GM12878 (cell line): Measurements from ENCODE around the gene TTLL10. TPM values are rescaled to one million over a fixed set of nuclear protein-coding genes. Genes with fewer than 3 reads are reported as not detected.

Source experiments
- ATAC-seq: fragments of 200-7000 bp; cut with Tn5 transposase; 3 replicates; pipeline ENCODE4 v1.9.1; 2020; ENCODE audit warnings: mild to moderate bottlenecking, moderate library complexity
- BruUV-seq: library from RNA; stranded (reverse); fragments of 400-500 nt; replicated peaks from 2 replicates; lab custom pipeline; 2021; lab: Mats Ljungman, UMichigan
- CTCF ChIA-PET: fragments of 300-600 bp; sonication (Branson Sonifier 250); formaldehyde crosslinking; extraction: SDS; loops from one replicate; lab custom pipeline; 2021; ENCODE audit warnings: inconsistent platforms; lab: Yijun Ruan, JAX
- POLR2A ChIA-PET: fragments of 350-600 bp; formaldehyde crosslinking; extraction: SDS; loops from one replicate; lab custom pipeline; 2021; ENCODE audit warnings: inconsistent platforms; lab: Charles Lee
- RAD21 ChIA-PET: fragments of 300-600 bp; sonication (Branson Sonifier 250); formaldehyde crosslinking; loops from one replicate; lab custom pipeline; 2023; ENCODE audit warnings: antibody characterized with exemption; ENCODE audit not compliant: unreplicated experiment; lab: Charles Lee
- SMC1A ChIA-PET: fragments of 300-600 bp; sonication (Branson Sonifier 250); formaldehyde crosslinking; loops from one replicate; lab custom pipeline; 2023; ENCODE audit not compliant: unreplicated experiment, uncharacterized antibody; lab: Charles Lee
- DNase-seq: peaks from one replicate; pipeline ENCODE4 v3.0.0-alpha.2; 2011; ENCODE audit warnings: low read depth, low spot score
- FAIRE-seq: peaks from 3 replicates; lab custom pipeline; 2011; peaks lifted over from hg19 to GRCh38; lab: Jason Lieb, UNC
- H2AFZ ChIP-seq: 2 replicates; pipeline ENCODE4 v1.6.0; 2011; ENCODE audit warnings: low read depth, low read length, control low read depth; ENCODE audit not compliant: control insufficient read depth
- H3K27ac ChIP-seq: 2 replicates; pipeline ENCODE4 v1.5.1; 2011; ENCODE audit warnings: control low read depth; ENCODE audit not compliant: control insufficient read depth, insufficient read depth
- H3K27me3 ChIP-seq, 2 experiments: replicated peaks in 1 of 2; 2 replicates each; pipeline versions ENCODE4 v1.6.0 to v1.6.1; 2011; ENCODE audit warnings: low read length in 1 of 2; ENCODE audit not compliant: control insufficient read depth in 2 of 2, insufficient read depth in 2 of 2
- H3K36me3 ChIP-seq, 2 experiments: 2 replicates each; pipeline ENCODE4 v1.5.1; 2011; ENCODE audit warnings: low read length in 1 of 2; ENCODE audit not compliant: control insufficient read depth in 2 of 2, insufficient read depth in 2 of 2
- H3K4me1 ChIP-seq: 2 replicates; pipeline ENCODE4 v1.6.1; 2011; ENCODE audit warnings: mild to moderate bottlenecking, low read length, moderate library complexity, mixed read lengths; ENCODE audit not compliant: control insufficient read depth, insufficient read depth
- H3K4me2 ChIP-seq: 2 replicates; pipeline ENCODE4 v1.6.0; 2011; ENCODE audit warnings: control low read depth; ENCODE audit not compliant: control insufficient read depth, insufficient read depth
- H3K4me3 ChIP-seq: fragments of 200-600 bp; sonication (generic); 2 replicates; pipeline ENCODE4 v1.5.1; 2016
- H3K79me2 ChIP-seq: 2 replicates; pipeline ENCODE4 v1.6.0; 2011; ENCODE audit warnings: low read length; ENCODE audit not compliant: control insufficient read depth, insufficient read depth
- H3K9ac ChIP-seq: 2 replicates; pipeline ENCODE4 v1.8.0; 2011; ENCODE audit warnings: low read length, control low read depth, mixed read lengths; ENCODE audit not compliant: control insufficient read depth, insufficient read depth
- H3K9me3 ChIP-seq: replicated peaks from 3 replicates; pipeline ENCODE4 v1.5.1; 2011; ENCODE audit warnings: mild to moderate bottlenecking, low read length; ENCODE audit not compliant: control insufficient read depth, insufficient read depth
- H4K20me1 ChIP-seq: 2 replicates; pipeline ENCODE4 v1.6.0; 2011; ENCODE audit not compliant: control insufficient read depth, insufficient read depth
- CEBPB ChIP-seq, 2 experiments: fragments of 150-350 bp in 1 of 2; IDR thresholded peaks; 2 replicates each; pipeline ENCODE4 v1.6.1; 2012 to 2014; ENCODE audit warnings: low read depth in 2 of 2, low read length in 2 of 2, borderline replicate concordance in 1 of 2, inconsistent platforms in 1 of 2
- CHD2 ChIP-seq: IDR thresholded peaks from 2 replicates; pipeline ENCODE4 v1.6.1; 2011; ENCODE audit warnings: low read depth, low read length, improper control_type of control experiment, borderline replicate concordance
- EZH2 ChIP-seq: IDR thresholded peaks from 2 replicates; pipeline ENCODE4 v1.6.1; 2012; ENCODE audit warnings: low read depth, mild to moderate bottlenecking, control low read depth, inconsistent platforms, low read length, borderline replicate concordance; ENCODE audit not compliant: control insufficient read depth
- IRF5 ChIP-seq: fragments of 450-650 bp; IDR thresholded peaks from 2 replicates; pipeline ENCODE4 v1.6.1; 2017; ENCODE audit warnings: borderline replicate concordance
- JUNB ChIP-seq: IDR thresholded peaks from 2 replicates; pipeline ENCODE4 v1.6.1; 2016; ENCODE audit warnings: antibody characterized with exemption, mild to moderate bottlenecking
- NFXL1 ChIP-seq: fragments of 450-650 bp; IDR thresholded peaks from 2 replicates; pipeline ENCODE4 v1.6.1; 2017; ENCODE audit warnings: antibody characterized with exemption, mild to moderate bottlenecking, borderline replicate concordance
- NR2C1 ChIP-seq: fragments of 450-650 bp; IDR thresholded peaks from 2 replicates; pipeline ENCODE4 v1.6.1; 2017; ENCODE audit warnings: antibody characterized with exemption, mild to moderate bottlenecking, moderate library complexity
- PRDM15 ChIP-seq: fragments of 450-650 bp; formaldehyde crosslinking; IDR thresholded peaks from 2 replicates; pipeline ENCODE4 v1.4.0; 2020; ENCODE audit warnings: mild to moderate bottlenecking, moderate library complexity
- SREBF2 ChIP-seq: IDR thresholded peaks from 2 replicates; pipeline ENCODE4 v1.6.1; 2012; ENCODE audit warnings: mild to moderate bottlenecking, low read length
- SUZ12 ChIP-seq: fragments of 200-600 bp; sonication (generic); IDR thresholded peaks from one replicate; pipeline ENCODE4 v1.6.1; 2018; ENCODE audit warnings: antibody characterized with exemption, mild to moderate bottlenecking; ENCODE audit not compliant: unreplicated experiment
- TCF3 ChIP-seq: IDR thresholded peaks from 2 replicates; pipeline ENCODE4 v1.6.1; 2012; ENCODE audit warnings: low read depth, mild to moderate bottlenecking, low read length, borderline replicate concordance; ENCODE audit not compliant: insufficient read depth
- USF1 ChIP-seq: IDR thresholded peaks from 2 replicates; pipeline ENCODE4 v1.6.1; 2011; ENCODE audit warnings: borderline replicate concordance, low read depth, mild to moderate bottlenecking, moderate library complexity, mixed read lengths, low read length; ENCODE audit not compliant: insufficient read depth; ENCODE audit errors: extremely low read length
- YBX1 ChIP-seq: fragments of 450-650 bp; IDR thresholded peaks from 2 replicates; pipeline ENCODE4 v1.6.1; 2016; ENCODE audit warnings: antibody characterized with exemption
- ZBTB4 ChIP-seq: fragments of 450-650 bp; formaldehyde crosslinking; IDR thresholded peaks from 2 replicates; pipeline ENCODE4 v1.4.0; 2022; ENCODE audit warnings: mild to moderate bottlenecking, moderate library complexity
- ZNF622 ChIP-seq: fragments of 450-650 bp; IDR thresholded peaks from 2 replicates; pipeline ENCODE4 v1.6.1; 2017; ENCODE audit warnings: mild to moderate bottlenecking, inconsistent platforms
- WGBS: methylation state at CpG from one replicate; pipeline ENCODE4 v1.1.6; 2016; ENCODE audit warnings: low lambda C conversion rate; ENCODE audit not compliant: insufficient replicate concordance, insufficient coverage; ENCODE audit errors: missing lambda C conversion rate; 5-methylcytosine and 5-hydroxymethylcytosine counted together
- in situ Hi-C: fragments of 300-500 bp; cut with MboI; formaldehyde crosslinking; loops from 9 replicates; pipeline ENCODE4 v1.14.3; 2018; ENCODE audit warnings: mixed read lengths
- intact Hi-C: fragments of 100-400 bp; cut with micrococcal nuclease; formaldehyde crosslinking; loops from one replicate; pipeline ENCODE4 v1.14.2; 2022; ENCODE audit not compliant: unreplicated experiment
- polyA plus RNA-seq, 11 experiments: library from polyadenylated mRNA; depleted of rRNA in 4 of 11; unstranded in 6 of 11; stranded (reverse) in 5 of 11; fragments of >200 nt; fragmentation: Nextera tagmentation in 4 of 11; fragmentation: Illumina TruSeq in 1 of 11; extraction: Ambion mirVana in 4 of 11; extraction: Trizol in 1 of 11; gene quantifications; 1 replicate in 1 of 11; 2 replicates in 10 of 11; pipeline versions ENCODE4 v1.2.1 to v1.2.3, GENCODE V29; 2011 to 2016; ENCODE audit warnings: inconsistent platforms in 2 of 11, missing spikeins in 2 of 11, low read depth in 1 of 11
- total RNA-seq, 4 experiments: library from RNA; depleted of rRNA in 3 of 4; stranded (reverse); fragments of >200 nt in 3 of 4; fragmentation: Illumina TruSeq in 1 of 4; extraction: Trizol in 1 of 4; gene quantifications; 2 replicates each; pipeline versions ENCODE4 v1.2.1 to v1.2.3, GENCODE V29; 2013 to 2021

Gene TTLL10
- total and polyA plus RNA-seq, 10 of the 15 experiments (the other 5 are each of a cell fraction or from before 2014, with no cell fraction given), result not detected

- DNase-seq, result no peak
- no TSS peak for BruUV-seq
- POLR2A ChIA-PET, result no interaction called here
- FAIRE-seq, result no peak
- 64% methylated on average over 28 of the region's 28 CpGs for WGBS
- RAD21 ChIA-PET, result no interaction called here
- no peaks in the 10 kb centered on the region for H3K36me3 ChIP-seq
- H3K4me3 ChIP-seq, result no peak overlapping the region
- CTCF ChIA-PET, result no interaction called here
- SMC1A ChIA-PET, result no interaction called here
- ATAC-seq, result no peak
- H3K79me2 ChIP-seq, result no peaks in the 10 kb centered on the region
- H3K4me2 ChIP-seq, result no peak overlapping the region
- in situ Hi-C loops, result no loop called here
- no peak overlapping the region for H3K9ac ChIP-seq
- peaks cover 10% of the 10 kb centered on the region for H3K4me1 ChIP-seq
- intact Hi-C loops, result no loop called here
- H3K27ac ChIP-seq, result no peak overlapping the region
- H2AFZ ChIP-seq, result no peak overlapping the region
- no peaks in the 10 kb centered on the region for H3K9me3 ChIP-seq
- no peaks in the 10 kb centered on the region; a peak in 1 of 4 replicates for H3K27me3 ChIP-seq
- H4K20me1 ChIP-seq, result no peaks in the 10 kb centered on the region
- TF ChIP-seq NR2C1, result no peak
- TF ChIP-seq USF1, result no peak
- no peak for TF ChIP-seq PRDM15
- TF ChIP-seq ZNF622, result no peak
- TF ChIP-seq JUNB, result no peak
- TF ChIP-seq CEBPB (IDR thresholded peaks at IDR 0.05; ENCODE audit: borderline replicate concordance in 1 of 2, low read depth in 2 of 2, low read length in 2 of 2), result no peak
- TF ChIP-seq YBX1, result no peak
- TF ChIP-seq ZBTB4 (CRISPR knock-in tag), result no peak
- TF ChIP-seq IRF5, result no peak
- no peak for TF ChIP-seq EZH2
- TF ChIP-seq CHD2, result no peak
- TF ChIP-seq TCF3, result no peak
- no peak for TF ChIP-seq SUZ12
- no peak for TF ChIP-seq NFXL1
- no peak for TF ChIP-seq SREBF2
Observed at GRCh38 chr1:1134300-1134970, 39.2 kb upstream of the TTLL10 start.
